Measurements from ENCODE around the gene VGLL1. TPM values are rescaled to one million over a fixed set of nuclear protein-coding genes. Genes with fewer than 3 reads are reported as not detected.
A peak's percentile ranks its signal among the peaks of the same experiment; 100 is the strongest.

The VGLL1 gene
- total and polyA plus RNA-seq, 2 experiments from 2014 or later, result not detected

DNA sequence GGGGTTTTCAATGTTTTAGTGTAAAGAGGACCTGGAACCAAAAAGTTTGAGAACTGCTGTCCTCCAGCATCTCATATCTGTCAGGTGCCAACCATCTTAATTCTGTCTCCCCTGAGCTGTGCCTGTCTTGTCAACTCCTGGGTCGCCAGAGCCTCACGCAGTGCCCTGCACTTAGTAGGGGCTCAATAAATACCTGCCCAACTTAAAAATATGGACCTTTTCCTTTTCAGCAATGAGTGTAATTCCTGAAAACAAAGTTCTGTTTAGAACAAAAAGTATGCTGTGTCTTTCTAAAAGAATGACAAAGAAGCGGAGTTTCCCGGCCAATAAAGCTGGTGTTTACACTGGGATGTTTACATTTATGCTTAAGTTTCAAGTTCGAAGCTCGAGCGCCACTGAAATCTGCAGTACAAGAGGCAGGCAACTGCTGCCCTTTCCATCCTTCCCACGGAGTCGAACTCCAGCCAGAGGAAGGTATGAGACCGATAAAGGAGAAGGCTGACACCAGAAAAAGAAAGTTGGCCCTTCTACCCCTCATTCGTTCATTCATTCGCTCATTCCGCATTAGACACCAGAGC, 35.7 kb upstream of the VGLL1 start:
- H3K79me2 ChIP-seq (replicated peaks; ENCODE audit: insufficient read depth), result peaks cover 22% of the 10 kb centered on the region
- no peaks in the 10 kb centered on the region for H3K9me2 ChIP-seq (ENCODE audit: insufficient read depth)
- H3K4me3 ChIP-seq, result peak overlapping the region; percentile 80
- H4K20me1 ChIP-seq (replicated peaks; ENCODE audit: insufficient read depth), result 0 out of 2 replicates have a peak, but pooled peaks cover 3% of the 10 kb centered on the region
- peak overlapping the region; percentile 40; the same call in 1 of the 2 replicates for H3K27ac ChIP-seq (ENCODE audit: low read depth)
- Mint-ChIP-seq H3K4me1 (peaks cover 7% of the 10 kb centered on the region; the same call in 2 of the 3 replicates), H3K36me3 (ENCODE audit: low read depth) (peaks cover 9% of the 10 kb centered on the region), H3K9me3 (no peaks in the 10 kb centered on the region; the same call in 2 of the 3 replicates), H3K27ac (peak overlapping the region; percentile 92), H3K4me3 (peak overlapping the region; percentile 86), H3K27me3 (ENCODE audit: insufficient read depth, low read depth, poor library complexity) (no peaks in the 10 kb centered on the region)
- ATAC-seq (no peak), DNase-seq (ENCODE audit: low spot score) (no peak)
- peaks cover 10% of the 10 kb centered on the region; the same call in 1 of the 2 replicates for H3K36me3 ChIP-seq (ENCODE audit: insufficient read depth)
- no peaks in the 10 kb centered on the region for H3K27me3 ChIP-seq (ENCODE audit: insufficient read depth)
- no peaks in the 10 kb centered on the region for H3F3A ChIP-seq (replicated peaks; ENCODE audit: low read depth)
- H2AFZ ChIP-seq, result peak overlapping the region; percentile 20; the same call in 1 of the 2 replicates
- peak overlapping the region; percentile 77 for H3K4me2 ChIP-seq
- no peaks in the 10 kb centered on the region for H3K4me1 ChIP-seq (ENCODE audit: insufficient read depth)
- TF ChIP-seq NANOG (IDR thresholded peaks at IDR 0.05; ENCODE audit: borderline replicate concordance) (no peak), REST (IDR thresholded peaks at IDR 0.05; ENCODE audit: unreplicated experiment) (no peak), CREB1 (CRISPR knock-in tag; IDR thresholded peaks at IDR 0.05; ENCODE audit: low read depth) (no peak), JUNB (IDR thresholded peaks at IDR 0.05; ENCODE audit: unreplicated experiment) (no peak), EZH2 (IDR thresholded peaks at IDR 0.05; ENCODE audit: low read depth, unreplicated experiment) (no peak), ZNF114 (CRISPR knock-in tag; IDR thresholded peaks at IDR 0.05) (no peak), STAT1 (IDR thresholded peaks at IDR 0.05; ENCODE audit: unreplicated experiment) (no peak), ZNF462 (CRISPR knock-in tag; IDR thresholded peaks at IDR 0.05) (no peak), ZNF331 (CRISPR knock-in tag; IDR thresholded peaks at IDR 0.05; ENCODE audit: low read depth) (no peak), EZH2phosphoT487 (IDR thresholded peaks at IDR 0.05; ENCODE audit: unreplicated experiment) (no peak), POLR2AphosphoS5 (IDR thresholded peaks at IDR 0.05; ENCODE audit: low read depth) (no peak)
- TF ChIP-seq, protein P1, sequence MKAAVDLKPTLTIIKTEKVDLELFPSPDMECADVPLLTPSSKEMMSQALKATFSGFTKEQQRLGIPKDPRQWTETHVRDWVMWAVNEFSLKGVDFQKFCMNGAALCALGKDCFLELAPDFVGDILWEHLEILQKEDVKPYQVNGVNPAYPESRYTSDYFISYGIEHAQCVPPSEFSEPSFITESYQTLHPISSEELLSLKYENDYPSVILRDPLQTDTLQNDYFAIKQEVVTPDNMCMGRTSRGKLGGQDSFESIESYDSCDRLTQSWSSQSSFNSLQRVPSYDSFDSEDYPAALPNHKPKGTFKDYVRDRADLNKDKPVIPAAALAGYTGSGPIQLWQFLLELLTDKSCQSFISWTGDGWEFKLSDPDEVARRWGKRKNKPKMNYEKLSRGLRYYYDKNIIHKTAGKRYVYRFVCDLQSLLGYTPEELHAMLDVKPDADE (IDR thresholded peaks at IDR 0.05), result no peak
- TF ChIP-seq, protein P2, sequence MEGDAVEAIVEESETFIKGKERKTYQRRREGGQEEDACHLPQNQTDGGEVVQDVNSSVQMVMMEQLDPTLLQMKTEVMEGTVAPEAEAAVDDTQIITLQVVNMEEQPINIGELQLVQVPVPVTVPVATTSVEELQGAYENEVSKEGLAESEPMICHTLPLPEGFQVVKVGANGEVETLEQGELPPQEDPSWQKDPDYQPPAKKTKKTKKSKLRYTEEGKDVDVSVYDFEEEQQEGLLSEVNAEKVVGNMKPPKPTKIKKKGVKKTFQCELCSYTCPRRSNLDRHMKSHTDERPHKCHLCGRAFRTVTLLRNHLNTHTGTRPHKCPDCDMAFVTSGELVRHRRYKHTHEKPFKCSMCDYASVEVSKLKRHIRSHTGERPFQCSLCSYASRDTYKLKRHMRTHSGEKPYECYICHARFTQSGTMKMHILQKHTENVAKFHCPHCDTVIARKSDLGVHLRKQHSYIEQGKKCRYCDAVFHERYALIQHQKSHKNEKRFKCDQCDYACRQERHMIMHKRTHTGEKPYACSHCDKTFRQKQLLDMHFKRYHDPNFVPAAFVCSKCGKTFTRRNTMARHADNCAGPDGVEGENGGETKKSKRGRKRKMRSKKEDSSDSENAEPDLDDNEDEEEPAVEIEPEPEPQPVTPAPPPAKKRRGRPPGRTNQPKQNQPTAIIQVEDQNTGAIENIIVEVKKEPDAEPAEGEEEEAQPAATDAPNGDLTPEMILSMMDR (conservative IDR thresholded peaks at IDR 0.05; ENCODE audit: low read depth in 2 of 2), result no peak
